ENCODE results near the gene KRTAP12-3.
"Not testable (repeated sequence)": the region's sequence is repeated elsewhere in the genome, so short reads cannot be mapped to it uniquely, and the experiment has no call there.

Gene KRTAP12-3

GRCh38 chr21:44627831-44628233 is 29.9 kb upstream of the KRTAP12-3 start:
- not testable (repeated sequence) for DNase-seq

- no peak for DNase-seq
These were observed 28.9 kb upstream of the KRTAP12-3 start for GRCh38 chr21:44628707-44629391.

GRCh38 chr21:44630440-44630839 is 27.3 kb upstream of the KRTAP12-3 start:
- DNase-seq, result no peak

GRCh38 chr21:44632067-44632466 is 25.7 kb upstream of the KRTAP12-3 start:
- no peak for DNase-seq

DNA sequence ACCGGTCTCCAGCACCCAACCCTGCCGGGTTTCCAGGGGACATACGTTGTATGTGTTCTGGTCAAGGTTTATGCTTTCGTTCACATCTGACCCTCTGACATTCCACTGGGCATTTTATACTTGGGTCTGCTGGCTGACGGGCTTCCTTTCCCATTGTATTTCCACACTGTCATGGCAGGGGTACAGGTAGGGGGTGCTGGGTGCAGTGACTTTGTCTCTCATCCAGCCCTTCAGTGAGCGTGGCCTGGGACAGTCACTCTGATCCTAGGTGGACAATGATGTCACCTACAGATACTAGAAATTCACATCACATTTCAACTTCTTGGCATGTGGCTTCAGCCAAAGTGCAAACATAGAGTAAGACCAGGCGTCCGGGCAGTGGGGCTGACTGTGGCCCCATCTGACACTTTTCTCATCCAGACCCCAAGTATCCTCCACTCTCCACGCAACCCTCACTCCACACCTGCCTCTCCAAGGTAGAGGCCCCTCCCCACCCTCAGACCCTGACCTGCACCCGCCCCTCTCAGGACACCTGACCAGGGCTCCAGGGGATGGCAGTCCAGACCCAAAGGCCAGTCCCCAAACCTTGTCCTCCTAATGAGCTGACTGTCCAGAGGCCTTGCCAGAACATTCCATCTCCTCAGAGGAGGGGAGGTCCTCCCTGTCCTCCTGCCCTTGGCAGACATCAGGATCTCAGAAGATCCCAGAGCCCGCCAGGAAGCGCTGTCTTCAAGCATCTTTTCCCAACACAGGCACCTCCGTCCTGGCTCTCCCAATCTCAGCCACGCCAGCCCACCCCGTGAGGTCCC is 21.3 kb upstream of the KRTAP12-3 start:
- DNase-seq, result no peak

GRCh38 chr21:44637018-44637850 is 20.5 kb upstream of the KRTAP12-3 start, which contains the start of gene KRTAP10-10:
Gene KRTAP10-10, plus strand, starts transcription at chr21:44637356. Its CDS starts 62 bp downstream, at chr21:44637418.
- no peak for DNase-seq

DNA sequence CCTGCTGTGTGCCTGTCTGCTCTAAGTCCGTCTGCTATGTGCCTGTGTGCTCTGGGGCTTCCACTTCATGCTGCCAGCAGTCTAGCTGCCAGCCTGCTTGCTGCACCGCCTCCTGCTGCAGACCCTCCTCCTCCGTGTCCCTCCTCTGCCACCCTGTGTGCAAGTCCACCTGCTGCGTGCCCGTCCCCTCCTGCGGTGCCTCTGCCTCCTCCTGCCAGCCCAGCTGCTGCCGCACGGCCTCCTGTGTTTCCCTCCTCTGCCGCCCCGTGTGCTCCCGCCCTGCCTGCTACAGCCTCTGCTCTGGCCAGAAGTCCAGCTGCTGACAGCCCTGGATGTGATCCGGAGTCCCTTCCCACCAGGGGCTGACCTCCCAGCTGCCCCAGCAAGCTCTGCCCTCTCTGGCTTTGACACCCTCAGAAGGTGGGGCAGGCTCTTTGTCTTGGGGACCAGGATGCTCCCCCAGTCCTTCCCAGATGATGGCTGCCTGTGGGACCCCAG is 19.8 kb upstream of the KRTAP12-3 start:
- not testable (repeated sequence) for DNase-seq

DNA sequence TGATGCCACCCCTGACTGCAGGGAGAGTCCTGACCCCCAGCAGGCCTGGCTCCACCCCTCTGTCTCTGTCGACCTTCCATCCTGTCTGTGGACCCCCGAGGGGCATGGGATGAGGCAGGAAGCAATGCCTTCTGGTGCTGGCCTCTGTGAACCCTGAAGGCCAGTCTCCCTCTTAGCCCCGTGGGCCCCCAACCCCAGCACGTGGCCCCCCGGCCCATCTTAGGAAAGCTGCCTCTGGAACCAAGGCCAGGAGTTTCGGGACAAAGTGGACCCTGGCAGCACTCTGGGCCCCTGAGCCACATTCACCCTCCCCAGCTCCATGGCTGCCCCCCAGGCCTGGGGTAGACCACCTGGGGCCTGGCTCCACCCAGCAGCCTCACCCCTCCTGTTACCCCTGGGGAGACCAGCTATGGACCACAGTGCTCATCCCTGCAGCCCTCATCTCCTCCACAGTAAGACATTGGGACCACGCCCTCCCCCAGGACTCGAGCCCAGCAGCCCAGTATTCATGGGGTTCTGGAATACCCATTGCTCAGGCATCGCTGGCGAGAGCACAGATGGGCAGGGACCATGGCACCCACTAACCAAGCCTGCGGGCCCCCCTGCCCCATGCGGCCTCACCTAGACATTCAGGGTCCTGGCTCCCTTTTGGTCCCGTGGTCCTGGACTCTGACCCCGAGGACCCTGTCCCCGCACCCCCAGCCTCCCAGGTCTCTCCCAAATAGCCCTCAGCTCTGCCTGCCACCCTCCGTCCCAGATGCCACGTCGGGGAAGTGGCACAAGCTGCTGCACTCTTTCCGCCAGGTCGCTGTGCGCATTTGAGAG is 19.0 kb upstream of the KRTAP12-3 start:
- not testable (repeated sequence) for DNase-seq

DNA sequence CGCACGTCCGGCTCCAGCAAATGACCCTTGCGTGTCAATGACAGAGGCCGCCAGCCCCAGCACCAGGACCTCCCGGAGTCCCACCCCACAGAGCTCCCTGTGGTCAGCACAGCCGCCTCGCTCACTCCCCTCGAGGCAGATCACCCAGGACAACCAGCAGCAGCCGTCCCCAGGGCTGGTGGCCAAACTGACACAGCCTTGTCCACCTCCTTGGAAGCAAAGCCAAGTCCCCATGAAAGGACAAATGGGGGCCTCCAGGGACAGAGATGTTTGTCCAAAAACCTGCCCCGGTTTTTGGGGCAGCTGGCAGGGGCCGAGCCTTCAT is 18.4 kb upstream of the KRTAP12-3 start:
- no peak for DNase-seq

GRCh38 chr21:44640761-44641160 is 17.0 kb upstream of the KRTAP12-3 start:
- no peak for DNase-seq

GRCh38 chr21:44643741-44644310 is 13.9 kb upstream of the KRTAP12-3 start:
- no peak for DNase-seq

- no peak for DNase-seq
These were observed 12.9 kb upstream of the KRTAP12-3 start for GRCh38 chr21:44644878-44645277.

DNA sequence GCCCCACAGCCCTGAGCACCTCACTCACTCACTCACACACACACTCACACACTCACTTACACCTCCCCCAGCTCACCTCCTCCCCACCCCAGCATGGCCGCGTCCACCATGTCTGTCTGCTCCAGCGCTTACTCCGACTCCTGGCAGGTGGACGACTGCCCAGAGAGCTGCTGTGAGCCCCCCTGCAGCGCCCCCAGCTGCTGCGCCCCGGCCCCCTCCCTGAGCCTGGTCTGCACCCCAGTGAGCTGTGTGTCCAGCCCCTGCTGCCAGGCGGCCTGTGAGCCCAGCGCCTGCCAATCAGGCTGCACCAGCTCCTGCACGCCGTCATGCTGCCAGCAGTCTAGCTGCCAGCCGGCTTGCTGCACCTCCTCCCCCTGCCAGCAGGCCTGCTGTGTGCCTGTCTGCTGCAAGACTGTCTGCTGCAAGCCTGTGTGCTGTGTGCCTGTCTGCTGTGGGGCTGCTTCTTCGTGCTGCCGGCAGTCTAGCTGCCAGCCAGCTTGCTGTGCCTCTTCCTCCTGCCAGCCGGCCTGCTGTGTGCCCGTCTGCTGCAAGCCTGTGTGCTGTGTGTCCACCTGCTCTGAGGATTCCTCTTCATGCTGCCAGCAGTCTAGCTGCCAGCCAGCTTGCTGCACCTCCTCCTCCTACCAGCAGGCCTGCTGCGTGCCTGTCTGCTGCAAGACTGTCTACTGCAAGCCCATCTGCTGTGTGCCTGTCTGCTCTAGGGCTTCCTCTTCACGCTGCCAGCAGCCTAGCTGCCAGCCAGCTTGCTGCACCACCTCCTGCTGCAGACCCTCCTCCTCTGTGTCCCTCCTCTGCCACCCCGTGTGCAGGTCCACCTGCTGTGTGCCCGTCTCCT is 11.1 kb upstream of the KRTAP12-3 start, which contains the start of gene KRTAP10-11:
Gene KRTAP10-11, plus strand, starts transcription at position 49 of the 856 bp plus-strand sequence. Its CDS starts 45 bp downstream, at position 94.
- DNase-seq, result not testable (repeated sequence)

- no peak for DNase-seq
These were observed 10.5 kb upstream of the KRTAP12-3 start for GRCh38 chr21:44647222-44647552.

- no peak for DNase-seq
These were observed 9.0 kb upstream of the KRTAP12-3 start for GRCh38 chr21:44648557-44649311.

- no peak for DNase-seq
These were observed 8.1 kb upstream of the KRTAP12-3 start for GRCh38 chr21:44649521-44650100.

GRCh38 chr21:44650265-44650972 is 7.3 kb upstream of the KRTAP12-3 start:
- DNase-seq, result no peak

GRCh38 chr21:44650973-44651675 is 6.6 kb upstream of the KRTAP12-3 start:
- DNase-seq, result no peak

Measured in NCI-H187 (cell line).